HG02943 (cell line): ENCODE measurements around the gene RTEL1.
"Not testable (repeated sequence)": the region's sequence is repeated elsewhere in the genome, so short reads cannot be mapped to it uniquely, and the experiment has no call there.

Source experiments
- ATAC-seq: cut with Tn5 transposase; IDR thresholded peaks from one replicate; pipeline ENCODE4 v1.9.1; 2021; ENCODE audit warnings: mild to moderate bottlenecking, low read depth, moderate library complexity; ENCODE audit not compliant: unreplicated experiment

The RTEL1 gene

DNA sequence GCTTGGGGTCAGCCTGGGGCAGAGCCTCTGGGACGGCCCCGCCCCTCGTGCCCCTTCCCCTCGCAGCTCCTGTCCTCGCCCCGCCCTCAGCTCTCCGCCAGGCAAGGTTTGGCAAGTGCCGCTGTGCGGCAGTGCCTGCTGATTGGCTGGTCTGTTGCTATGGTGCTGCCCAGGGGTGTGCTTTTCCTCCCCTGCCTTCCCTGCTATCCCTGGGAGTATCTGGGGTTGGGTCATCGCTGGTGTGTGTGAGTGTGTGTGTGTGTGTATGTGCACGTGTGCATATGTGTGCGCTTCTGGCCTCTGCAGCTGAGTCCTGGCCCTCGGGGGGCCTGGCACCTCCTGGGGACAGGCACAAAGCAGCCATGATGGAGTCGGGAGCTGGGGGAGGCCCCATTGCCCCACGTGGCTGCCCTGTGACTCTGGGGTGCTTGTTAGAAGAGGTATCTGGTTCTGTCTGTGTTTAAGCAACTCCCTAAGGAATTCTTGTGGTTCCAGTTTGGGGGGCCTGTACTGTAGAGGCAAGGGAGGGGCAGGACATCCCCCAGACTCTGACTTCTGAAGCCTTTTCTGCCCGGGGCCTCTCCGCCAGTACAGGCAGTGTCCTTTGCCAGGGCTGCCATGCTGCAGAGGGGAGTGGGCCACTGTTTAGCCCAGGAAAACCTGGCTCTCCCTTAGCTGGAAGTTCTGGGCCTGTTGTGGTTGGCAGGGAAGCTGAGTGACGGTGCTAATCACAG is 6.9 kb downstream of the RTEL1 start:
- ATAC-seq, result no peak

DNA sequence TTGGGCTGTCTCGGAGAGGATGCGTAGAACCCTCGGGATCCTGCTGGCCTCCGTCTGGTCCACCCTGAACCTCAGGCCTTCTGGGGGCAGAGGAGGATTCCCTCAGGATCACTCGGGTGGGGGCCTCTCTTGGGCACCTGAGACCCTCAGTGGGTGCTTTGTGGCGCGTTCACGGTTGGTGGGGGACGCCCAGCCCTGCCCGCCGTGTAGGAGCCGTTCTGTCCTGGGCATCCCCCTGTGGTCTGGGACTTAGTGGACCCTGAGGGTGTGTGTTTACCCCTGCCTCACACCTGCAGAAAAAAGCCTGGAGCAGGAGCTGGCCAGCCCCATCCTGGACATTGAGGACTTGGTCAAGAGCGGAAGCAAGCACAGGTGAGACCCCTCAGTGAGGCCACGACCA is 7.6 kb downstream of the RTEL1 start:
- no peak for ATAC-seq

DNA sequence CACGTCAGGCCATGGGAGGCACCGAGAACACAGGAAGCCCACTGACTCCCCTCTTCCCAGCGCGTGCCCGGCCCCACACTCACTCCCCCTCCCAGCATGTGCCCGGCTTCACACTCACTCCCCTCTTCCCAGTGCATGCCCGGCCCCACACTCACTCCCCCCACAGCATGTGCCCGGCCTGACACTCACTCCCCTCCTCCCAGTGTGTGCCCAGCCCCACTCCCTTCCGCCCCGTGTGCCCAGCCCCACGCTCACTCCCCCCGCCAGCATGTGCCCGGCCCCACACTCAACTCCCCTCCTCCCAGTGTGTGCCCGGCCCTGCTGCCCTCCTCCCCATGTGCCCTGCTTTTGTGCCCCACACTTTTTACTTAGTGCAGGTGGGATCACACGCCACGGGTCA is 9.7 kb downstream of the RTEL1 start:
- no peak for ATAC-seq

DNA sequence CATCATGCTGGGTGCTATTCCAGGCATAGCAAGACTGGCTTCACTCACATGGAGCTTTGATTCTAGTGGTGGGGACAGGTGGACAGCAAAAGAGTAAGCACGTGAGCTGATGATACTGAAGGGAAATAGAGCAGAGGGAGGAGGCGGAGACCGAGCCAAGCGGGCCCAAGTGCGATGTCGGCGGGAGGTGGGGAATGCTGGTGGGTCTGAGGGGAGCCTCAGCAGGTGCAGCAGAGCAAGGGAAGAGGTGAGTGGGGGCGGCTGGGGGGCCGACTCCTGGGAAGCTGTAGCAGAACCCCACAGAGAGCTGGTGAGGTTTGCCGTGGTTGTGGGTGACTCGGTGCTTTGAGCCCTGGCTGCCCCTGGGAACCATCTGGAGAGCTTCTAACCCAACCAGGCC is 10.2 kb downstream of the RTEL1 start:
- ATAC-seq, result no peak

DNA sequence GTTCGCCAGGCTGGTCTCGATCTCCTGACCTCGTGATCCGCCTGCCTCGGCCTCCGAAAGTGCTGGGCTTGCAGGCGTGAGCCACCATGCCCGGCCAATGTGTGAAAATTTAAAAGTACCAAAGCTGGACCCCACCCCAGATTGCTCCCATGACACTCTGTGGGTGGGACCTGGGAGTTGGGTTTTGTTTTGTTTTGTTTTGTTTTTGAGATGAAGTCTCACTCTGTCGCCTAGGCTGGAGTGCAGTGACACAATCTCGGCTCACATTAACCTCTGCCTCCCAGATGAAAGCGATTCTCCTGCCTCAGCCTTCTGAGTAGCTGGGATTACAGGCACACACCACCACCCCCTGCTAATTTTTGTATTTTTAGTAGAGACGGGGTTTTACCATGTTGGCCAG is 13.6 kb downstream of the RTEL1 start:
- not testable (repeated sequence) for ATAC-seq

DNA sequence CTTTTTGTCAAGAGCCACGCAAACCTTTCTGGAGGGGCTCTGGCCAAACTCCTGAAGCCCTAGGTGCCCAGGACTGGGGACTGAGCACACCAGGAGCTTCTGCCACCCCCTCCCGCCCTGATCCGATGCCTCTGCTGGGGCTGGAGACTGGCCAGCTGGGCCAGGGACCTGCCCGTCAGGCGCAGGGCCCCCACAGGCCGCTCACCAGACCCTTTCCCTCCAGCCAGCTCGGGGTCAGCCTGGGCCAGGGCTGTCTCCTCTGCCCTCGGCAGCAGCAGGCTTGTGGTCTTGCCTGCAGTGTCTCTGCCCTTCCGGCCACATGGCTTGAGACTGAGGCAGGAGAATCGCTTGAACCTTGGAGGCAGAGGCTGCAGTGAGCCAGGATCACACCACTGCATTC is 14.6 kb downstream of the RTEL1 start:
- no peak for ATAC-seq

DNA sequence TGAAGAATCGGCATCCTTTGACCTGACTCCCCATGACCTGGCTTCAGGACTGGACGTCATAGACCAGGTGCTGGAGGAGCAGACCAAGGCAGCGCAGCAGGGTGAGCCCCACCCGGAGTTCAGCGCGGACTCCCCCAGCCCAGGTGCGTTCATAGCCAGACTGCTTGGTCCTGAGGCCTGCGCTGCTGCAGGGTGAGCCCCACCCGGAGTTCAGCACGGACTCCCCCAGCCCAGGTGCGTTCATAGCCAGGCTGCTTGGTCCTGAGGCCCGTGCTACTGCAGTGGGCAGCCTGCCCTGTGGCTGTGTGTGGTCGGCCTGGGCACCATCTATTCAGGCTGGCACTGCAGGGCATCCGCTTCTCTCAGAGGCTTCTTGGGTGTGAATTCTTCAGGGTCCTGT is 15.8 kb downstream of the RTEL1 start:
- no peak for ATAC-seq

DNA sequence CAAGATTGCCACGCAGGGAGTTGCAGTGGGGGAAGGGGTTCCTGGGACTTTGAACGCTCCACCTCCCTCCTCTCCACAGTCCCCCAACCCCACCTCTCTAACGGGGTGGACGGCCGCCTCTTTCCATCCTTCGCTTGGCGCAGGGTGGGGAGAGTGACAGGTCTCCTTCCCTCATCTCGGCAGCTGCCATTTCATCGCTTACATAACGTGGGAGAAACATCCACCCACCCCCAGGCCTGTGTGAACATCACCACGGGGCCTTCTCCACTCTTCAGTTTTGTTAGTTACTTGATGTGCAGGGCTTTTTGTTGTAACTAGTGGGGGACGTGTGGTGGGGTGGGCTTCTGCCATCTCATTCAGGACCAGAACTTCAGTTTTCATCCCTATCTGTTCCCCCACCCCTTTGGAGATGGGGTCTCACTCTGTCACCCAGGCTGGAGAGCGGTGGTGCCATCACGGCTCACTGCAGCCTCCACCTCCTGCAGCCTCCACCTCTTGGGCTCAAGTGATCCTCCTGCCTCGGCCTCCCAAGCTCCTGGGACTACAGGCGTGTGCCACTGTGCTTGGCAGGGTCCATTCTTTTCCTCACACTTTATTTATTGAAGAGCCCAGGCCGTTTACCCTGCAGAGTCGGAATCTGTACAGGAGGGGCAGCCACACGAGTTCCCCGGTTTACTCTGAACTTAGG is 17.7 kb downstream of the RTEL1 start:
- ATAC-seq, result no peak

DNA sequence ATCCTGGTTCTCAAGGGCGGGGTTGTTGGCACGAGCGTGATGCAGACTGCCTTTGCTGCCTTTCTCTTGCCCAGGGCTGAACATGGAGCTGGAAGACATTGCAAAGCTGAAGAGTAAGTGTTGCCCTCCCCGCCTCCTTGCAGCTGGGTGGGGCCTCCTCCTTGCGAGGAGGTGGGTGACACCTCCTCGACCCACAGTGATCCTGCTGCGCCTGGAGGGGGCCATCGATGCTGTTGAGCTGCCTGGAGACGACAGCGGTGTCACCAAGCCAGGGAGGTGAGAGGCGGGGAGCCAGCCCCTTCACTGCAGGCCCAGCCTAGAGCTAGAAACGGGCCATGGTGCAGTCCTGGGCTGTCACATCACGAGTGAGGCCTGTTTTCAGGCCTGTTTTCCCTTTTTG is 20.0 kb downstream of the RTEL1 start:
- ATAC-seq, result no peak

DNA sequence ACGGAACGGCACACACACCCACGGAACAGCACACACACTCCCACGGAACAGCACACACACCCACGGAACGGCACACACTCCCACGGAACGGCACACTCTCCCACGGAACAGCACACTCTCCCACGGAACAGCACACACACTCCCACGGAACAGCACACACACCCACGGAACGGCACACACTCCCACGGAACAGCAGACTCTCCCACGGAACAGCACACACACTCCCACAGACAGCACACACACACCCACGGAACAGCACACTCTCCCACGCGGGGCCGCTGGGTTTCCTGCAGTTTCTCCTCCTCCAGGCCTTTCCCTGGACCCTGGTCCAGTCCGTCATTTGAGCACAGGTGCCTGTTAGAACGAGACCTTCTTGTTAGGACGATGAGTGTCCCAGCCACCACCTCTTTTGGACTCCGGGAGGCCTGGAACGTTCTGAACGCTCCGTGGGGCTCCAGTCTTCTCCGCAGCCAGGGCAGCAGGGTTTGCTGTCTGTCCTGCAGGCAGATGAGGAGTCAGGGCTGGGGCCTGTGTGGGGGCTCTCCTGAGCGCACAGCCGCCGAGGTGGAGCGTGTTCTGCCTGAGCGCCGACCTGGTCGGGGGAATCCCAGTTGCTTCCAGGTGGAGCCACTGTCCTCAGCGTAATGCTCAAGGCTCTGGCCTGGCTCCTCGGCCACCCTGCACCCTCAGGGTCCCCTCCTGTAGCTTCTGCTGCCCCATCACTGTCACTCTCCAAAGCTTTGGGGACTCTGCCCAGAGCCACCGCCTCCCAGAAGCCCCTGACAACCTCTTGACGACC is 20.8 kb downstream of the RTEL1 start:
- no peak for ATAC-seq

DNA sequence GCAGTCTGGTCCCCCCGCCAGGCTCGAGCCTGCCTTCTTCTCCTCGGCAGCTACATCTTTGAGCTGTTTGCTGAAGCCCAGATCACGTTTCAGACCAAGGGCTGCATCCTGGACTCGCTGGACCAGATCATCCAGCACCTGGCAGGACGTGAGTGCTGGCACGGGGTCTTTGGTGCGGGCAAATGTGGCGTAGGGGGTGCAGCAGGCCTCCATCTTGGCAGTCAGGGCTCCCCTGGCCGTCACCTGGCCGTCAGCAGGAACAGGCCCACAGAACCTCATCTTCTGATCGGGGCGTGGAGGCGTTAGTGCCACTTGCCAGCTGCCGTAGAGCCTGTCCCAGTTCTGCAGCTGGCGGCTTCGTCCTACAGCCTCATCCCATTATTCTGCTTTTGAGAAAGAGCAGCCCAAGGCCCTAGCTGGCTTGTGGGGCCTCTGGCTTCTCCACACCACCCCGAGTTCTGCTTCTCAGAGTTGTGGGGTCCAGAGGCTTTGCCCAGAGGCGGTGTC is 21.7 kb downstream of the RTEL1 start:
- no peak for ATAC-seq

DNA sequence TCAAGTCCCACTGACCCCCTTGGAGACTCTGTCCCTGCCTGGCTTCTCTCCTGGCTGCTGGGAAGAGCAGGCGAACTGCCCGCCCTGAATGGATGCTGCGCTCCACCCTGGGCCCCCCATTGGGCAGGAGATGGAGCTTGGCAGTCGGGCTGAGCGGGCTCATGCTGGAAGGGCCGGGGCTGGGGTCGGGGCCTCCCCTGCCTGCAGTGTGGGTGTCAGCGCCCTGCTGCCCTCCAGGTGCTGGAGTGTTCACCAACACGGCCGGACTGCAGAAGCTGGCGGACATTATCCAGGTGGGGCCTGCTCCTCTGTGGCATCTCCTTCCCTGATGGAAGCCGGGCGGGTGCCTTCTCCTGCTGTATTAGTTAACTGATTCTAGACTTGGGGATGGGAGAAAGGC is 22.3 kb downstream of the RTEL1 start:
- ATAC-seq, result no peak

DNA sequence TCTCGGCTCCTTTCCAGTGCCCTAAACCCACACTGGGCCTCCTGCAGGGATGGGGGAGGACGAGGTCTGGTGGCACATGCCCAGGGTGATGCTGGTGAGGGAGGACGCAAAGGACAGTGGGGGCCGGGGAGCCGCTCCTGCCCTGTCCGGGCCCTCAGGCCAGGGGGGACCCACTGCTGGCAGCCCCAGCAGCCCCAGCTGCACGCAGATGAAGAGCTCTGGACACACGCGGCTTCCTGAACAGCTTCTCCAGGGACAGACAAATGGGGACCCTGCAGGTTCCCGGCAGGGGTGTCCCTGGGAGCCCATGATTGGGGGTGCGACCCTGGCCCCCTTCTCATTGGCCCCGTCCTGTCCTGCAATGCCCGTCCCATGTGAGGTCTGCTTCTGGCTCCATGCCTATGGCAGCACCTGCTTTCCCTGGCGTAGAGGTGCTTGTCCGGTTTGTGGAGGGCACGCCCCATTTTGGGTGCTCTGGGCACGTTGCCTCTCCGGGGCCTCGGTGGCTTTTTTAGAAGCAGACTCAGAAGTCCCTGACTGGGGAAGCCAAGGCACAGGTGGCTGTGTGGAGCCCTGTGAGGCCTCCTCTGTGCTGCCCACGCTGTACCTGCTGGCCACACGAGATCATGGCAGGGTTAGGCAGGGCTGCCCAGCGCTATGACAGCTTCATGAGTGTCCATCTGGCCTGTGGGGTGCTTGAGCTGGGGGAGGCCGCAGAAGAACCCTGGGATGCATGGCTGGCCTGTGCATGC is 22.9 kb downstream of the RTEL1 start:
- ATAC-seq, result no peak

DNA sequence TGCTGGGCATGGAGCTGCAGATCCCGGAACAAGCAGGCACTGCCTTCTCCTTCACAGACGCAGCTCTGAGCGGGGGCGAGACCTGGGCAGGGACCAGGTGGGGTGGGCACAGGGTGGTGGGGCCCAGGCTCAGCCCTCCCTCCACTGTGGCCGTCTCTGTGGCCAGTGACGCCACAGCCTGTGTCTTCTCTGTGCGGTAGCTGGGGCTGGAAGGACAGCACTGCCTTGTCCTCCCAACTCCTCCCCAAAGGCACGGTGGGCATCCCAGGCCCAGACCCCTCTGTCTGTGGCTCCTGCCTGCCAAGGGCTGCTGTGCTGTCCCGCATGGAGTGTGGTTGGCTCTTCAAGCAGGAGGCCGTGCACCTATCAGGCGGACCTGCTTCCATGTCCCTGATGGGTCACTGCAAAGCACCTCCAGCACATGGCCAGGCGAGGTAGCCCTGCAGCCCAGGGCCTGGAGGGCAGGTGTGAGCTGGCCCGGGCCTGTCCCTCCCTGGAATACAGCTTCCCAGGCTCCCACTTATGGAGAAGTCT is 23.6 kb downstream of the RTEL1 start:
- no peak for ATAC-seq

DNA sequence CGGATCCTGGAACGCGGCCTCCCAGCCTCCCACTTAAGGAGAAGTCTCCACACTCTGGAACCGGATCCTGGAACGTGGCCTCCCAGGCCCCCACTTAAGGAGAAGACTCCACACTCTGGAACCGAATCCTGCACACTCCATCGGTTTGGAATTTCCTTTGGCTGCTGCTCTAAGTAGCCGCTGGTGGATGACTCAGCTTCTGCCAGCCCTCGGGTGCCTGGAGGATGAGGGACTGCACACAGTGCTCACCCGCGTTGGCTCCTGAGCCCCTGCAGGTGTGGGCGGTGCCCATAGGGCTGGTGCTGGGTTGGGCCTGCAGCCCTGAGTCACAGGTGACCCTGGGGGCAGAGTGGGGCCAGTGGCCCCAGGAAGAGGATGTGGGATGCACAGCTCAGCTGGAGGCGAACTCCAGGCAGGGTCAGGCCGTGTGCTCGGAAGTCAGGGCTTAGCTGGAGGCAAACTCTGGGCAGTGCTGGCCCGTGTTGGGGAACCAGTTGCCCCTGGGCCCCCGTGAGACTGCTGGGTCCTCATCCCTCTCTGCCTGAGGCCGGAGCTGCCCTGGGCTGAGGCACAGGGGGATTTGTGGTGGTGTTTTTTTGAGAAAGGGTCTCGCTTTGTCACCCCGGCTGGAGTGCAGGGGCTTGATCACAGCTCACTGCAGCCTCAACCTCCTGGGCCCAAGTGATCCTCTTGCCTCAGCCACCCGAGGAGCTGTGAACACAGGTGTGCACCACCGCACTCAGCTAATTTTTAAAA is 24.4 kb downstream of the RTEL1 start:
- no peak for ATAC-seq

DNA sequence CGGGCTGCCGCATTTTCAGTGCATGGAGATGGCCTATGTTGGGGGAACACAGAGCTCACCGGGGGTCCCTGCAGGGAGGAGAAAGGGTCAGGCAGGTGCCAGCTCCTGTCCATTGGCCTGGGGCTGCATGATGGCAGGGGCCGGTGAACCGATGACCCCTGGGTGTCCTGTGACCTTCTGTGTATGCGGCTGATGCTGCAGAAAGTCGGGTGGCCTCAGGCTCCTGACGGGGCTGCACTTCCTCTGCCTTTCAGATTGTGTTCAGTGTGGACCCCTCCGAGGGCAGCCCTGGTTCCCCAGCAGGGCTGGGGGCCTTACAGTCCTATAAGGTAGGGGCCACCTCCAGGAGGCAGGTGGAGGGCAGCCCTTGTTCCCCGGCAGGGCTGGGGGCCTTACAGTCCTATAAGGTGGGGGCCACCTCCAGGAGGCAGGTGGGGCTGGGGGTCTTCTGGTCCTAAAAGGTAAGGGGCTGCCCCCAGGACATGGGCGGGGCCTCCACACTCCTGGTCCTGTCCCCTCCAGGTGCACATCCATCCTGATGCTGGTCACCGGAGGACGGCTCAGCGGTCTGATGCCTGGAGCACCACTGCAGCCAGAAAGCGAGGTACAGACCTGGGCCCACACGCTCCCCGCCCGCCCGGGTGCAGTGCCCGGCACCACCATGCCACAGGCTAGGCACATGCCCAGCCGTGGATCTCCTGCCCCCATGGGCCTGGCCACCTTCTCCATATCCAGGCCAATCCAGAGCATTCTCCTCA is 27.3 kb downstream of the RTEL1 start:
- no peak for ATAC-seq

DNA sequence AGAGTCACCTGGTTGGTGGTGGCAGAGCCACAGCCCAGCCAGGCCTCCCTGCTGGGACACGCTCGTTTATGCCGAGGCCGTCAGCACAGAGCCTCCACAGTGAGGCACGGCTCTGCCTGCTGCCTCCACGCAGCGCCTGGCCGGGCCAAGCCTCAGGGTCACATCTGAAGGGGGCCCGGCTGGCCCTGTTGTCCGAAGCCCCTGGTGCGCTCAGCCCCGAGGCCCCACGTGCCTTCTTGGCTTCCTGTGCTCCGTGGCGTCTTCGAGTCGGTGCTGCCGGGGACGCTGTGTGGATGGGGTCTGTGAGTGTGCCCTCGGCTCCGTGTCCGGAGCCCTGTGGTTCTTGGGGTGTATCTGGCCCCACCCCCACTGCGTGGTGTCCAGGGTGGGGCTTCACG is 28.0 kb downstream of the RTEL1 start:
- no peak for ATAC-seq

DNA sequence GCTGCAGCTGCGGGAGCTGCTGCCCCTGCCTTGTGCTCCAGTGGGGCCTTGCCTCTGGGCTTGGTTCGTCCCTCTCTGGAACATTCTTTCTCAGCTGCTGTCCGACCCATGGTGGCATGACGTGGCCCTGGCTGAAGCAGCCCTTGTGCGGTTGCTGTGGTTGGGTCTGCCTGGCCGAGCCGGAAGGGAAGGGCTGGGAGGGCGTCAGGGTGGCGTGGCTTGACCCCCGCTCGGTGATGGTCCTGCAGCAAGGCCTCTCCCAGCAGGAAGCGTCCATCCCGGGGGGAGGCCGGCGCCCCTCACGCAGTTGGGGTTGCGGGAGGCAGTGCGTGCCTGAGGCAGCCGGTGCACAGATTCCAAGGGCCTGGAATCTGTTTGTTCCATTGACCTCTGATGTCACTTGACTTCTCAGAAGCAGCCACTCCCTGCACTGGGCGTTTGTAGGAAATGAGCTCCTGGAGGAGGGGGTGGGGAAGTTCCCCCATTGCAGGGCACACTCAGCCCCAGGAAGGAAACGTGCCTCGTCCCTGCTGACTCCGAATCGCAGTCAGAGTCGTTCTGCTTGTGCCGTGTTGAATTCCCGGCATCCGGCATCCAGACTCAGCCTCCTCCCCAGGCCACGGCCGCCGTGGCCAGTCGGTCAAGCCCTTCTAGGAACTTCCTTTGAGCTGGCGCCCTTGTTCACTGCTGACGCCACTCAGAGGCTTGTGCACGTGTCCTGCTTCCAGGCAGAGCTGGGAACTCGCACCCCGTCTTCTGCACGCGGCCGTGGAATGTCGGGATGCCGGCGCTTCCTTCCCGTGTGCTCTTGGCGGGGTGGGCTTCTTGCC is 28.6 kb downstream of the RTEL1 start:
- ATAC-seq, result no peak
